SK-N-SH treated with all-trans-retinoic acid at 6 μM for 48 hours (cell line): ENCODE measurements around the gene METRNL.

Experiments
- ARNTL ChIP-seq: fragments of 450-650 bp; formaldehyde crosslinking; IDR thresholded peaks from 2 replicates; pipeline ENCODE4 v1.5.0; 2020; ENCODE audit warnings: low read depth, mild to moderate bottlenecking, moderate library complexity, borderline replicate concordance
- ZC3H10 ChIP-seq: fragments of 250-450 bp; sonication (Bioruptor Pico); IDR thresholded peaks from 2 replicates; pipeline ENCODE4 v1.5.1; 2021; ENCODE audit warnings: mild to moderate bottlenecking, moderate library complexity

GRCh38 chr17:83106056-83106588 is 26.7 kb downstream of the METRNL start:
- TF ChIP-seq ARNTL (CRISPR knock-in tag): no peak
- TF ChIP-seq ZC3H10 (CRISPR knock-in tag): no peak
